Mesothelial cell of epicardium (in vitro differentiated cells): ENCODE results near the gene PLXND1. TPM values are rescaled to one million over a fixed set of nuclear protein-coding genes. Genes with fewer than 3 reads are reported as not detected.

ENCODE experiments used
- DNase-seq, 2 experiments: peaks; one replicate each; pipeline ENCODE4 v3.0.0; 2021; ENCODE audit warnings: low spot score in 2 of 2; ENCODE audit not compliant: unreplicated experiment in 2 of 2
- H3K27ac Mint-ChIP-seq: 2 replicates; pipeline ENCODE4 v1.8.0; 2021; ENCODE audit warnings: mixed read lengths
- H3K27me3 Mint-ChIP-seq: 2 replicates; pipeline ENCODE4 v1.8.0; 2021; ENCODE audit warnings: low read depth, mixed read lengths
- H3K36me3 Mint-ChIP-seq: 2 replicates; pipeline ENCODE4 v1.8.0; 2021; ENCODE audit warnings: mixed read lengths
- H3K4me1 Mint-ChIP-seq: 2 replicates; pipeline ENCODE4 v1.8.0; 2021; ENCODE audit warnings: mixed read lengths
- H3K4me3 Mint-ChIP-seq: 2 replicates; pipeline ENCODE4 v1.8.0; 2021; ENCODE audit warnings: mild to moderate bottlenecking, moderate library complexity, mixed read lengths
- H3K9me3 Mint-ChIP-seq: 2 replicates; pipeline ENCODE4 v1.8.0; 2021; ENCODE audit warnings: mixed read lengths
- CTCF ChIP-seq: fragments of 200-600 bp; sonication (generic); IDR thresholded peaks from one replicate; pipeline ENCODE4 v1.5.0; 2021; ENCODE audit warnings: antibody characterized with exemption; ENCODE audit not compliant: unreplicated experiment
- total RNA-seq: library from RNA; stranded (reverse); gene quantifications from 3 replicates; pipeline ENCODE4 v1.2.1, GENCODE V29; 2021

The PLXND1 gene
- 53.9 to 60.6 TPM (median 54.7 TPM) in 3 replicates for total RNA-seq

- peak within 1 kb of the TSS; percentile 89 for H3K4me3 Mint-ChIP-seq
- peak within 1 kb of the TSS; percentile 97 for H3K27ac Mint-ChIP-seq
- no peaks in the 10 kb centered on the region for H3K36me3 Mint-ChIP-seq
- H3K9me3 Mint-ChIP-seq = no peaks in the 10 kb centered on the region
- TF ChIP-seq CTCF = no peak
- peak in 1 of 2 experiments; percentile 54 for DNase-seq
- H3K4me1 Mint-ChIP-seq = peaks cover 48% of the 10 kb centered on the region
- peaks cover 33% of the 10 kb centered on the region for H3K27me3 Mint-ChIP-seq
These were observed at the start of gene PLXND1 for GRCh38 chr3:129606636-129607390. PLXND1 (minus strand) TSS chr3:129606676; CDS start chr3:129606639, 37 bp downstream.

GRCh38 chr3:129655291-129655700 is 48.8 kb upstream of the PLXND1 start:
- no peak overlapping the region for H3K4me3 Mint-ChIP-seq
- DNase-seq = no peak
- H3K4me1 Mint-ChIP-seq = peaks cover 33% of the 10 kb centered on the region
- TF ChIP-seq CTCF = no peak
- H3K36me3 Mint-ChIP-seq = peaks cover 4% of the 10 kb centered on the region
- H3K9me3 Mint-ChIP-seq = no peaks in the 10 kb centered on the region
- H3K27me3 Mint-ChIP-seq = no peaks in the 10 kb centered on the region
- H3K27ac Mint-ChIP-seq = no peak overlapping the region

- no peak for TF ChIP-seq CTCF
- no peak overlapping the region for H3K4me3 Mint-ChIP-seq
These were observed 47.7 kb upstream of the PLXND1 start for GRCh38 chr3:129654131-129654530.

GRCh38 chr3:129653019-129653418 is 46.5 kb upstream of the PLXND1 start:
- no peak for DNase-seq
- no peaks in the 10 kb centered on the region for H3K9me3 Mint-ChIP-seq
- TF ChIP-seq CTCF = no peak
- H3K36me3 Mint-ChIP-seq = peaks cover 3% of the 10 kb centered on the region
- H3K27ac Mint-ChIP-seq = no peak overlapping the region
- peaks cover 29% of the 10 kb centered on the region for H3K4me1 Mint-ChIP-seq
- no peak overlapping the region for H3K4me3 Mint-ChIP-seq
- H3K27me3 Mint-ChIP-seq = no peaks in the 10 kb centered on the region

More at GRCh38 chr3:129654131-129654530, 47.7 kb upstream of the PLXND1 start:
- Mint-ChIP-seq H3K9me3 (no peaks in the 10 kb centered on the region), H3K36me3 (peaks cover 3% of the 10 kb centered on the region), H3K27ac (no peak overlapping the region), H3K4me1 (peaks cover 36% of the 10 kb centered on the region), H3K27me3 (no peaks in the 10 kb centered on the region)
- DNase-seq = no peak

GRCh38 chr3:129651435-129652202 is 45.1 kb upstream of the PLXND1 start:
- Mint-ChIP-seq H3K27ac (peak overlapping the region; percentile 50), H3K4me1 (peaks cover 15% of the 10 kb centered on the region), H3K27me3 (no peaks in the 10 kb centered on the region), H3K4me3 (no peak overlapping the region), H3K36me3 (peaks cover 3% of the 10 kb centered on the region), H3K9me3 (no peaks in the 10 kb centered on the region)
- no peak for DNase-seq
- TF ChIP-seq CTCF = no peak
